D721Med (cell line): ENCODE measurements around the gene APOL2.

Source experiments
- DNase-seq: peaks from one replicate; pipeline ENCODE4 v3.0.0; 2011; ENCODE audit warnings: low spot score; ENCODE audit not compliant: insufficient read length
- FAIRE-seq: peaks from 2 replicates; lab custom pipeline; 2011; peaks lifted over from hg19 to GRCh38; lab: Jason Lieb, UNC
- CTCF ChIP-seq: IDR thresholded peaks from 2 replicates; pipeline ENCODE4 v1.5.1; 2012; ENCODE audit warnings: mild to moderate bottlenecking, control low read depth; ENCODE audit not compliant: insufficient read depth; ENCODE audit errors: missing control alignments

Gene APOL2

GRCh38 chr22:36239401-36240171 lies at the start of gene APOL2:
Gene APOL2, minus strand, starts transcription at chr22:36239527. Its CDS starts 6,365 bp downstream, at chr22:36233162.
- no peak for FAIRE-seq
- DNase-seq = no peak
- TF ChIP-seq CTCF = peak; percentile 34

GRCh38 chr22:36288571-36289405 lies 49.5 kb upstream of the APOL2 start:
- TF ChIP-seq CTCF = no peak
- no peak for FAIRE-seq
- no peak for DNase-seq

- DNase-seq (no peak), FAIRE-seq (no peak)
- TF ChIP-seq CTCF = no peak
Measured at GRCh38 chr22:36287881-36288515, 48.7 kb upstream of the APOL2 start.

GRCh38 chr22:36286096-36286957 lies 47.0 kb upstream of the APOL2 start:
- DNase-seq = peak; percentile 59
- FAIRE-seq = no peak
- peak; percentile 73 for TF ChIP-seq CTCF

GRCh38 chr22:36285545-36285944 lies 46.2 kb upstream of the APOL2 start:
- FAIRE-seq = no peak
- no peak for TF ChIP-seq CTCF

GRCh38 chr22:36285017-36285416 lies 45.7 kb upstream of the APOL2 start:
- TF ChIP-seq CTCF = no peak
- DNase-seq = no peak
- no peak for FAIRE-seq

More at GRCh38 chr22:36285545-36285944, 46.2 kb upstream of the APOL2 start:
- no peak for DNase-seq
